Neural progenitor cell (in vitro differentiated cells): Measurements from ENCODE around the gene ARAP2.

Experiments
- CTCF ChIP-seq: fragments of 200-600 bp; sonication (generic); IDR thresholded peaks from 2 replicates; pipeline ENCODE4 v1.5.1; 2017; ENCODE audit warnings: antibody characterized with exemption, mild to moderate bottlenecking
- EZH2 ChIP-seq: fragments of 200-600 bp; sonication (generic); IDR thresholded peaks from 2 replicates; pipeline ENCODE4 v1.6.1; 2017; ENCODE audit warnings: antibody characterized with exemption, mild to moderate bottlenecking, moderate library complexity
- EZH2phosphoT487 ChIP-seq: fragments of 200-600 bp; sonication (generic); IDR thresholded peaks from 2 replicates; pipeline ENCODE4 v1.6.1; 2017; ENCODE audit warnings: antibody characterized with exemption

- TF ChIP-seq CTCF (no peak), EZH2 (no peak), EZH2phosphoT487 (no peak)
Observed at GRCh38 chr4:36054694-36055422, 189.5 kb downstream of the ARAP2 start.
